Measurements from ENCODE around the gene CWC25. TPM values are rescaled to one million over a fixed set of nuclear protein-coding genes. Genes with fewer than 3 reads are reported as not detected.
"Not testable (repeated sequence)": the region's sequence is repeated elsewhere in the genome, so short reads cannot be mapped to it uniquely, and the experiment has no call there.

CWC25 gene
- total RNA-seq, 4 donors from 2014 or later, result 9.4 to 25.9 (median 16.8) TPM

DNA sequence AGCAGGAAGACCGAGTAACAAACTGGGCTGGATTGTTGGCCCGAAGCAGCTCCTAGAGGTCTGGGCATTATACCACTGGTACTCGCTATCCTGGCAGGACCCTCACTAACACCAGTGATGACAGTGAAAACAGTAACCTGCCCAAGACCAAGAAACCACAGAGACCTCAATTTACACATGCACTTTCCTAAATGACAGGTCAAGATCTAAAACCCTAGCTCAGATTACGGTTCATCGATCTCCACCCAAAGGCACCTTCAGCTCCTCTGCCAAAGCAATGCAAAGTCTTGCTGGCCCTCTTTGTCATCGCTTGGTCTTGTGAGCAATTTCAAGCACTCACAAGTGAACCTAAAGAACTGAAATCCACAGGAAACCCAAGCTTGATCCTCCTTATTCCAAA lies 27.3 kb downstream of the CWC25 start:
- Histone ChIP-seq H3K4me3 (peak overlapping the region in 3 of 4 donors; percentile 67 to 92 (median 91)), H3K36me3 (peaks cover 5 to 47% (median 12%) of the 10 kb centered on the region in 3 donors), H3K27me3 (no peaks in the 10 kb centered on the region), H3K4me1 (peaks cover 16 to 44% (median 22%) of the 10 kb centered on the region in 3 donors), H3K9me3 (no peaks in the 10 kb centered on the region), H3K27ac (peak overlapping the region; percentile 98 to 100 (median 100))
- TF ChIP-seq, protein P1, sequence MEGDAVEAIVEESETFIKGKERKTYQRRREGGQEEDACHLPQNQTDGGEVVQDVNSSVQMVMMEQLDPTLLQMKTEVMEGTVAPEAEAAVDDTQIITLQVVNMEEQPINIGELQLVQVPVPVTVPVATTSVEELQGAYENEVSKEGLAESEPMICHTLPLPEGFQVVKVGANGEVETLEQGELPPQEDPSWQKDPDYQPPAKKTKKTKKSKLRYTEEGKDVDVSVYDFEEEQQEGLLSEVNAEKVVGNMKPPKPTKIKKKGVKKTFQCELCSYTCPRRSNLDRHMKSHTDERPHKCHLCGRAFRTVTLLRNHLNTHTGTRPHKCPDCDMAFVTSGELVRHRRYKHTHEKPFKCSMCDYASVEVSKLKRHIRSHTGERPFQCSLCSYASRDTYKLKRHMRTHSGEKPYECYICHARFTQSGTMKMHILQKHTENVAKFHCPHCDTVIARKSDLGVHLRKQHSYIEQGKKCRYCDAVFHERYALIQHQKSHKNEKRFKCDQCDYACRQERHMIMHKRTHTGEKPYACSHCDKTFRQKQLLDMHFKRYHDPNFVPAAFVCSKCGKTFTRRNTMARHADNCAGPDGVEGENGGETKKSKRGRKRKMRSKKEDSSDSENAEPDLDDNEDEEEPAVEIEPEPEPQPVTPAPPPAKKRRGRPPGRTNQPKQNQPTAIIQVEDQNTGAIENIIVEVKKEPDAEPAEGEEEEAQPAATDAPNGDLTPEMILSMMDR (IDR thresholded peaks at IDR 0.05), result no peak
- no peak for TF ChIP-seq POLR2A (IDR thresholded peaks at IDR 0.05)
- no peak for DNase-seq
- WGBS, 2 donors, result 67 to 71% methylated on average over 5 to 6 of the region's 6 CpGs
- intact Hi-C loops (cut with DNase I), result no loop called here

DNA sequence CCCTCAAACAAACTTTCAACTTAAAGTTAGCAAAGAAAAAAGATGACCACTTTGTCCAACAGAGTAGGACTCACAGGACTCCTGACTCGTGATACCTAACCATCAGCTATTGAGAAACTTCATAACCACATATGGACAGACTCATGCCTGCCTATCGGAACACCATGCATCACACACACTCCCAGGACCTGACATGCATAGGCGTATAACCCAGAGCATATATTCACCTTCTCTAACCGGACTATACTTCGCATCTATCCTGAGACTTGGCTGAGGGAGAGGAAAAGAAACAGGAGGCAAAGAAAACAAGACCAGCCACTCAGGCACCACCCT lies 28.0 kb downstream of the CWC25 start:
- no peaks in the 10 kb centered on the region for H3K9me3 ChIP-seq
- 46 to 63% methylated on average over 5 of the region's 5 CpGs for WGBS, 2 donors
- H3K4me3 ChIP-seq, result peak overlapping the region in 2 of 4 donors; percentile 91 to 92
- TF ChIP-seq, protein P1 (IDR thresholded peaks at IDR 0.05), result no peak
- no peak for TF ChIP-seq POLR2A (IDR thresholded peaks at IDR 0.05)
- H3K27me3 ChIP-seq, result no peaks in the 10 kb centered on the region
- intact Hi-C loops (cut with DNase I), result no loop called here
- no peak for DNase-seq
- peaks cover 0 to 47% (median 6%) of the 10 kb centered on the region in 3 donors for H3K36me3 ChIP-seq
- peak overlapping the region in 2 of 4 donors; percentile 42 to 100 for H3K27ac ChIP-seq
- H3K4me1 ChIP-seq, result peaks cover 16 to 44% (median 22%) of the 10 kb centered on the region in 3 donors

GRCh38 chr17:38796451-38797157 lies 28.5 kb downstream of the CWC25 start:
- no peak for TF ChIP-seq POLR2A (IDR thresholded peaks at IDR 0.05)
- TF ChIP-seq, protein P1 (IDR thresholded peaks at IDR 0.05), result no peak
- no peak for DNase-seq
- Histone ChIP-seq H3K27me3 (no peaks in the 10 kb centered on the region), H3K4me1 (peaks cover 16 to 44% (median 22%) of the 10 kb centered on the region in 3 donors), H3K9me3 (no peaks in the 10 kb centered on the region), H3K4me3 (no peak overlapping the region), H3K36me3 (peaks cover 0 to 43% (median under 1%) of the 10 kb centered on the region in 3 donors), H3K27ac (no peak overlapping the region)
- 55 to 73% methylated on average over 3 to 5 of the region's 5 CpGs for WGBS, 2 donors
- intact Hi-C loops (cut with DNase I), result no loop called here

DNA sequence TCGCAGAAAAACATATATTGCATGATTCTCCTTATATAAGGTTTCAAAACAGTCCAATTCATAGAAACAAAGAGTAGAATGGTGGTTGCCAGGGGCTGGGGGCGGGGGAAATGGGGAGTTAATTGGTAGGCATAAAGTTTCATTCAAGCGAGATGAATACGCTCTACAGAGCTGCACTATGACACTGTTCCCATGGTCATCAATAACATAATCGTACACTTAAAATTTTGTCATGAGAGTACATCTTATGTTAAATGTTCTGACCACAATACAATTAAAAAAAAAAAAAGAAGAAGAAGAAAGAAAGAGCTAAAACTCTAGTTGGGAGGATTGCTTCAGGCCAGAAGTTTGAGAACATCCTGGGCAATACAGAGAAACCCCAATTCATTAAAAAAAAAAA lies 30.9 kb downstream of the CWC25 start:
- H3K27ac ChIP-seq, result no peak overlapping the region
- TF ChIP-seq, protein P1 (IDR thresholded peaks at IDR 0.05), result no peak
- TF ChIP-seq POLR2A (IDR thresholded peaks at IDR 0.05), result no peak

DNA sequence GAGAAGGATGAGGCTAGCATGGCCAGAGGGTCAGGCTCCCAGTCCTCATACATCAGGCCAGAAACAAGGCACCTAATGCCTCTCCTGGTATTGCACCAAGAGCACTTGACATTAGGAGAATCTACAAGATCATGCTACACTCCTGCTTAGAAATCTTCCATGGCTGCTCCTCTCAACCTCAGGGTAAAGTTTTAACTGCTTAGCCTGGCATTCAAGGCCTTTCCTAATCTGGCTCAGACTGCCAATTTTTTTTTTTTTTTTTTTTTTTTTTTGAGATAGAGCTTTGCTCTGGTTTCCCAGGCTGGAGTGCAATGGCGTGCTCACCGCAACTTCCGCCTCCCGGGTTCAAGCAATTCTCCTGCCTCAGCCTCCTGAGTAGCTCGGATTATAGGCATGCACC lies 34.0 kb downstream of the CWC25 start:
- no peak for DNase-seq

More for the DNA sequence above, 30.9 kb downstream of the CWC25 start:
- intact Hi-C loops (cut with DNase I), result no loop called here
- WGBS, 2 donors, result 93 to 94% methylated on average over 5 of the region's 5 CpGs
- no peak overlapping the region for H3K4me3 ChIP-seq
- H3K27me3 ChIP-seq, result no peaks in the 10 kb centered on the region
- no peaks in the 10 kb centered on the region for H3K9me3 ChIP-seq
- peaks cover 0 to 36% (median 0%) of the 10 kb centered on the region in 3 donors for H3K36me3 ChIP-seq
- DNase-seq, result no peak
- H3K4me1 ChIP-seq, result peaks cover 16 to 53% (median 22%) of the 10 kb centered on the region in 3 donors

GRCh38 chr17:38790148-38790707 lies 34.9 kb downstream of the CWC25 start:
- Histone ChIP-seq H3K27ac (peak overlapping the region in 2 of 4 donors; percentile 7 to 19), H3K4me1 (peaks cover 0 to 43% (median 4%) of the 10 kb centered on the region in 3 donors), H3K36me3 (peaks cover 6 to 40% (median 11%) of the 10 kb centered on the region in 3 donors)
- intact Hi-C loops (cut with DNase I); H3K27me3 ChIP-seq; DNase-seq; H3K4me3 ChIP-seq; H3K9me3 ChIP-seq: not testable (repeated sequence)
- 77 to 87% methylated on average over 7 to 10 of the region's 13 CpGs for WGBS, 2 donors

More for the DNA sequence above, 34.0 kb downstream of the CWC25 start:
- peaks cover 0 to 44% (median under 1%) of the 10 kb centered on the region in 3 donors for H3K4me1 ChIP-seq
- H3K9me3 ChIP-seq, result no peaks in the 10 kb centered on the region
- no peaks in the 10 kb centered on the region for H3K27me3 ChIP-seq
- intact Hi-C loops (cut with DNase I), result no loop called here
- no peak overlapping the region for H3K4me3 ChIP-seq
- WGBS, 2 donors, result 71 to 88% methylated on average over 4 of the region's 5 CpGs
- H3K36me3 ChIP-seq, result peaks cover 1 to 40% (median 4%) of the 10 kb centered on the region in 3 donors
- H3K27ac ChIP-seq, result no peak overlapping the region
- no peak for TF ChIP-seq POLR2A (IDR thresholded peaks at IDR 0.05)
